Fibroblast of pulmonary artery (primary cell): ENCODE results near the gene AP3B1.

Source experiments
- DNase-seq: peaks from one replicate; pipeline ENCODE4 v3.0.0-alpha.2; 2010; ENCODE audit warnings: low read depth
- H3K4me3 ChIP-seq: replicated peaks from 2 replicates; pipeline ENCODE4 v1.5.1; 2011; ENCODE audit warnings: low read depth, mild to moderate bottlenecking, control low read depth, low read length, moderate library complexity
- TF ChIP-seq, protein P1 (sequence below): IDR thresholded peaks from 2 replicates; pipeline ENCODE4 v1.5.1; 2011; ENCODE audit warnings: mild to moderate bottlenecking, control low read depth, low read length, inconsistent platforms; ENCODE audit errors: missing control alignments

The AP3B1 gene

DNA sequence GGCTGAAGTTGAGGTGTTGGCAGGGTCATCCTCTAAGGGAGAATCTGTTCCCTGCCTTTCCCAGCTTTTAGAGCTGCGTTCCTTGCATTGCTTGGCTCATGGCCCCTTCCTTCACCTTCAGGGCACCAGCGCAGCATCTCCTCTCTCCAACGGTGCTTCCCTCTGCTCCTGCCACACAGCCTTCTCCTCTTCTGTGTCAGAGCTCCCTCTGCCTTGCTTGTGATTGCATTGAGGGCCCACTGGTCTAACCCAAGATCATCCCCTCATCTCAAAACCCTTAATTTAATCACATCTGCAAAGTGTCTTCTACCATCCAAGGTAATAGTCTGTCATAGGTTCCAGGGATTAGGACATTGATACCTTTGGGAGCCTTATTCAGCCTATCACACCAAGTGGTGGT, 312.7 kb downstream of the AP3B1 start:
- H3K4me3 ChIP-seq = no peak overlapping the region
- DNase-seq = no peak
- TF ChIP-seq, protein P1, sequence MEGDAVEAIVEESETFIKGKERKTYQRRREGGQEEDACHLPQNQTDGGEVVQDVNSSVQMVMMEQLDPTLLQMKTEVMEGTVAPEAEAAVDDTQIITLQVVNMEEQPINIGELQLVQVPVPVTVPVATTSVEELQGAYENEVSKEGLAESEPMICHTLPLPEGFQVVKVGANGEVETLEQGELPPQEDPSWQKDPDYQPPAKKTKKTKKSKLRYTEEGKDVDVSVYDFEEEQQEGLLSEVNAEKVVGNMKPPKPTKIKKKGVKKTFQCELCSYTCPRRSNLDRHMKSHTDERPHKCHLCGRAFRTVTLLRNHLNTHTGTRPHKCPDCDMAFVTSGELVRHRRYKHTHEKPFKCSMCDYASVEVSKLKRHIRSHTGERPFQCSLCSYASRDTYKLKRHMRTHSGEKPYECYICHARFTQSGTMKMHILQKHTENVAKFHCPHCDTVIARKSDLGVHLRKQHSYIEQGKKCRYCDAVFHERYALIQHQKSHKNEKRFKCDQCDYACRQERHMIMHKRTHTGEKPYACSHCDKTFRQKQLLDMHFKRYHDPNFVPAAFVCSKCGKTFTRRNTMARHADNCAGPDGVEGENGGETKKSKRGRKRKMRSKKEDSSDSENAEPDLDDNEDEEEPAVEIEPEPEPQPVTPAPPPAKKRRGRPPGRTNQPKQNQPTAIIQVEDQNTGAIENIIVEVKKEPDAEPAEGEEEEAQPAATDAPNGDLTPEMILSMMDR = no peak

DNA sequence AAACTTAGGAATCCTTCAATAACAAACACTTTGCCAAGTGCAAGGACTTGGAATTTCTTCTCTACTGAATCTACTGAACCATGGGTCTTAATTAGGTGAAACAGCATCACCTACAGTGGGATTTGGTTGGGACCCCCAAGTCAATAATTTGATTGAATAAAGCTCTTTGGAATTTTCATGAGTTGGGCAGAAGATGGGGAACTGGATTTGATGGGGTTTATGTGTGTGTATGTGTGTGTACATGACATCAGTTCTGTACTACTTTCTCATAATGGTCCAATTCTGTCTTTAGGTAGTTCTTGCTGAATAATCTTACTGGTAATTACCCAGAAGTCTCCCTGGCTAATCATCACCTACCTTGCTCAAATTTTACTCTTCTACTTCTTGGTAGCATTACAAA, 319.9 kb downstream of the AP3B1 start:
- TF ChIP-seq, protein P1 = no peak
- DNase-seq = no peak
- no peak overlapping the region for H3K4me3 ChIP-seq

- TF ChIP-seq, protein P1 = no peak
- no peak overlapping the region for H3K4me3 ChIP-seq
- DNase-seq = no peak
These were observed 321.3 kb downstream of the AP3B1 start for GRCh38 chr5:77973253-77973609.

- H3K4me3 ChIP-seq = no peak overlapping the region
- TF ChIP-seq, protein P1 = no peak
- DNase-seq = no peak
These were observed 321.8 kb downstream of the AP3B1 start for GRCh38 chr5:77972469-77973252.

GRCh38 chr5:77971776-77972468, 322.6 kb downstream of the AP3B1 start:
- no peak overlapping the region for H3K4me3 ChIP-seq
- DNase-seq = no peak
- TF ChIP-seq, protein P1 = no peak

GRCh38 chr5:77970891-77971290, 323.6 kb downstream of the AP3B1 start:
- DNase-seq = no peak
- no peak overlapping the region for H3K4me3 ChIP-seq
- TF ChIP-seq, protein P1 = no peak
